ENCODE results near the gene SLFN5.
A peak's percentile ranks its signal among the peaks of the same experiment; 100 is the strongest.
"Not testable (repeated sequence)": the region's sequence is repeated elsewhere in the genome, so short reads cannot be mapped to it uniquely, and the experiment has no call there.

SLFN5 gene

GRCh38 chr17:35242805-35243560 is at the start of gene SLFN5:
Gene SLFN5 (plus strand): TSS chr17:35243072. CDS start chr17:35258691, 15,619 bp downstream.
- POLR2A ChIA-PET = interaction anchor here (0.6 kb wide), 1 partner anchor 348 kb away, joined by 5 read pairs; no protein-coding TSS in a partner anchor
- CTCF ChIA-PET = interaction anchor here (0.8 kb wide), 1 partner anchor 70 kb away, joined by 3 read pairs; no protein-coding TSS in a partner anchor
- TF ChIP-seq CTCF (IDR thresholded peaks at IDR 0.05; ENCODE audit: control extremely low read depth, extremely low read depth, low read depth, missing control alignments) = no peak
- peak; percentile 96 for DNase-seq (ENCODE audit: extremely low spot score)

- CTCF ChIA-PET; DNase-seq (ENCODE audit: extremely low spot score); POLR2A ChIA-PET: not testable (repeated sequence)
Measured at GRCh38 chr17:35194001-35194400, 48.9 kb upstream of the SLFN5 start, which contains the start of gene SLC35G3. Gene SLC35G3 (minus strand): TSS chr17:35194393. CDS start chr17:35194307, 86 bp downstream.

GRCh38 chr17:35195062-35195461 is 47.8 kb upstream of the SLFN5 start:
- DNase-seq (ENCODE audit: extremely low spot score); CTCF ChIA-PET; POLR2A ChIA-PET: not testable (repeated sequence)

GRCh38 chr17:35202582-35202981 is 40.3 kb upstream of the SLFN5 start:
- POLR2A ChIA-PET = not testable (repeated sequence)

GRCh38 chr17:35210741-35211140 is 32.1 kb upstream of the SLFN5 start:
- POLR2A ChIA-PET = no interaction called here
- no peak for TF ChIP-seq CTCF (IDR thresholded peaks at IDR 0.05; ENCODE audit: control extremely low read depth, extremely low read depth, low read depth, missing control alignments)
- CTCF ChIA-PET = interaction anchor here (0.9 kb wide), 1 partner anchor 9 kb away, joined by 3 read pairs; no protein-coding TSS in a partner anchor
- no peak for DNase-seq (ENCODE audit: extremely low spot score)

More at GRCh38 chr17:35202582-35202981, 40.3 kb upstream of the SLFN5 start:
- CTCF ChIA-PET; DNase-seq (ENCODE audit: extremely low spot score): not testable (repeated sequence)

- no peak for TF ChIP-seq CTCF (IDR thresholded peaks at IDR 0.05; ENCODE audit: control extremely low read depth, extremely low read depth, low read depth, missing control alignments)
- ChIA-PET CTCF (interaction anchor here (0.7 to 1.1 kb wide), 2 partner anchors 55 to 327 kb away, joined by 3 read pairs; no protein-coding TSS in a partner anchor), POLR2A (no interaction called here)
- no peak for DNase-seq (ENCODE audit: extremely low spot score)
Measured at GRCh38 chr17:35212668-35213067, 30.2 kb upstream of the SLFN5 start.

- ChIA-PET POLR2A (no interaction called here), CTCF (interaction anchor here (0.7 to 2.8 kb wide), 3 partner anchors 15 to 326 kb away, joined by 3 to 8 read pairs (median 3); no protein-coding TSS in a partner anchor)
- DNase-seq (ENCODE audit: extremely low spot score) = no peak
- no peak for TF ChIP-seq CTCF (IDR thresholded peaks at IDR 0.05; ENCODE audit: control extremely low read depth, extremely low read depth, low read depth, missing control alignments)
Measured at GRCh38 chr17:35213412-35213940, 29.4 kb upstream of the SLFN5 start.

- ChIA-PET CTCF (interaction anchor here (2.8 kb wide), 1 partner anchor 14 kb away, joined by 8 read pairs; no protein-coding TSS in a partner anchor), POLR2A (no interaction called here)
Measured at GRCh38 chr17:35214192-35214591, 28.7 kb upstream of the SLFN5 start.

More at GRCh38 chr17:35214192-35214591, 28.7 kb upstream of the SLFN5 start:
- no peak for DNase-seq (ENCODE audit: extremely low spot score)
- TF ChIP-seq CTCF (IDR thresholded peaks at IDR 0.05; ENCODE audit: control extremely low read depth, extremely low read depth, low read depth, missing control alignments) = no peak

Data from GM10248 (cell line).